ENCODE data around the gene MSRB3. TPM values are rescaled to one million over a fixed set of nuclear protein-coding genes. Genes with fewer than 3 reads are reported as not detected.

Gene MSRB3
- total RNA-seq, 1 experiment from 2014 or later: 1.1 TPM

DNA sequence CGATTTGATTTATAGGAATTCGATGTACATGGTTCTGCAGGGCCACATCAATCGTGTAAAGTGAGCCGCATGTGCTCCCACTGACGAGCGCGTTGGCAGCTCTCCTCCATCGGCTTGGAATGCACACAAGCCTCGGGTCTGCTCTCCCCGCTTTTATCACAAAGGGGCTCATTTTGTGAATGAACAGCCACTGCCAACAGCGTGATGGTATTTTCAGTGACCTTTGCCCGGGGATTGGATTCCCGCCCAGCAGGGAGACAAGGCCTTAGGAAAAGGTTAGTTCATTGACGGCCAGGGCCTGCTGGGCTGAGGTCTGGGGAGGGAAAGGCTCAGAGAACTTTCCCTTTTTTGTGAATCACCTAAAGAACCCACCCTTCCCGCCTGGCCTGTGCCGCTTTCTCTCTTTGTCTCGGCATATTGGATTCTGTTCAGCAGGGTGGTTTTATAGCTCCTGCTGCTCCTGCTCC is 232.1 kb downstream of the MSRB3 start:
- no peak overlapping the region for H2AK5ac ChIP-seq (ENCODE audit: insufficient read length, low read length)
- peaks cover 2% of the 10 kb centered on the region; the same call in 1 of the 2 replicates for H3K4me1 ChIP-seq (ENCODE audit: insufficient read depth, low read length)
- H3T11ph ChIP-seq (ENCODE audit: low read length): no peak overlapping the region
- H3K23ac ChIP-seq (ENCODE audit: insufficient read length, low read depth, low read length): no peak overlapping the region
- H3K27me3 Mint-ChIP-seq (ENCODE audit: low read depth): peaks cover 80% of the 10 kb centered on the region
- H3K27me3 ChIP-seq (ENCODE audit: insufficient read depth, low read length): no peaks in the 10 kb centered on the region
- H3K56ac ChIP-seq (ENCODE audit: insufficient read length, low read depth, low read length): no peak overlapping the region
- no peak overlapping the region for H2BK120ac ChIP-seq (ENCODE audit: low read depth, low read length, poor library complexity, severe bottlenecking)
- H4K20me1 ChIP-seq (ENCODE audit: control insufficient read depth, insufficient read depth, insufficient read length): no peaks in the 10 kb centered on the region
- DNase-seq: peak; percentile 77
- no peak overlapping the region for H4K5ac ChIP-seq (ENCODE audit: insufficient read length, low read depth, low read length)
- no peaks in the 10 kb centered on the region for H3K79me1 ChIP-seq (ENCODE audit: insufficient read depth, low read depth, low read length, poor library complexity, severe bottlenecking)
- no peak overlapping the region for H3K27ac ChIP-seq (ENCODE audit: insufficient read length, low read depth, low read length)
- no peak overlapping the region for H2BK12ac ChIP-seq (ENCODE audit: insufficient read length, low read depth, low read length)
- H3K9me3 ChIP-seq (ENCODE audit: control insufficient read depth, low read depth, low read length): no peaks in the 10 kb centered on the region
- no peak overlapping the region for H3K9ac ChIP-seq (ENCODE audit: extremely low read depth, insufficient read length, low read length)
- TF ChIP-seq, protein P1, sequence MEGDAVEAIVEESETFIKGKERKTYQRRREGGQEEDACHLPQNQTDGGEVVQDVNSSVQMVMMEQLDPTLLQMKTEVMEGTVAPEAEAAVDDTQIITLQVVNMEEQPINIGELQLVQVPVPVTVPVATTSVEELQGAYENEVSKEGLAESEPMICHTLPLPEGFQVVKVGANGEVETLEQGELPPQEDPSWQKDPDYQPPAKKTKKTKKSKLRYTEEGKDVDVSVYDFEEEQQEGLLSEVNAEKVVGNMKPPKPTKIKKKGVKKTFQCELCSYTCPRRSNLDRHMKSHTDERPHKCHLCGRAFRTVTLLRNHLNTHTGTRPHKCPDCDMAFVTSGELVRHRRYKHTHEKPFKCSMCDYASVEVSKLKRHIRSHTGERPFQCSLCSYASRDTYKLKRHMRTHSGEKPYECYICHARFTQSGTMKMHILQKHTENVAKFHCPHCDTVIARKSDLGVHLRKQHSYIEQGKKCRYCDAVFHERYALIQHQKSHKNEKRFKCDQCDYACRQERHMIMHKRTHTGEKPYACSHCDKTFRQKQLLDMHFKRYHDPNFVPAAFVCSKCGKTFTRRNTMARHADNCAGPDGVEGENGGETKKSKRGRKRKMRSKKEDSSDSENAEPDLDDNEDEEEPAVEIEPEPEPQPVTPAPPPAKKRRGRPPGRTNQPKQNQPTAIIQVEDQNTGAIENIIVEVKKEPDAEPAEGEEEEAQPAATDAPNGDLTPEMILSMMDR (conservative IDR thresholded peaks at IDR 0.05): no peak
- H2BK15ac ChIP-seq (ENCODE audit: low read depth, low read length): no peak overlapping the region
- no peak overlapping the region for H4K91ac ChIP-seq (ENCODE audit: insufficient read length, low read depth, low read length)
- H2AFZ ChIP-seq (ENCODE audit: low read length): no peak overlapping the region
- no peak overlapping the region for H4K8ac ChIP-seq (replicated peaks; ENCODE audit: insufficient read length, low read depth, low read length)
- no peak overlapping the region for H3K4ac ChIP-seq (ENCODE audit: low read depth, low read length)
- no peaks in the 10 kb centered on the region for H3K9me3 Mint-ChIP-seq
- peak overlapping the region; percentile 27 to 42; a peak in 4 of 5 replicates for H3K4me3 Mint-ChIP-seq
- peak overlapping the region in 2 of 3 experiments; percentile 47 to 87; a peak in 2 of 7 replicates for H3K27ac Mint-ChIP-seq
- H3K23me2 ChIP-seq (ENCODE audit: insufficient read length, low read depth, low read length, poor library complexity, severe bottlenecking): peaks cover 2% of the 10 kb centered on the region
- peak overlapping the region; percentile 2 for H3K4me2 ChIP-seq (ENCODE audit: insufficient read depth, insufficient read length, low read length)
- H3K79me2 ChIP-seq (ENCODE audit: insufficient read depth, low read length): no peaks in the 10 kb centered on the region
- no peak overlapping the region for H3K18ac ChIP-seq (ENCODE audit: insufficient read length, low read depth, low read length)
- no peak overlapping the region for H3K14ac ChIP-seq (ENCODE audit: insufficient read depth, low read length)
- no peaks in the 10 kb centered on the region; a peak in 2 of 7 replicates for H3K36me3 Mint-ChIP-seq (ENCODE audit: insufficient read depth in 1 of 3, low read depth in 3 of 3)
- no CpG with 5 or more reads among the region's 17 CpGs for WGBS (ENCODE audit: extremely low coverage, insufficient read length, low lambda C conversion rate)
- no peak overlapping the region for H2BK5ac ChIP-seq (ENCODE audit: insufficient read length, low read length)
- peaks cover 17 to 29% of the 10 kb centered on the region in 2 experiments for H3K4me1 Mint-ChIP-seq
- H2BK20ac ChIP-seq (ENCODE audit: low read depth, low read length, poor library complexity, severe bottlenecking): no peak overlapping the region
